ENCODE measurements around the gene KRT71.

Gene KRT71

GRCh38 chr12:52564582-52564981 is 11.6 kb upstream of the KRT71 start:
- H3K36me3 ChIP-seq (ENCODE audit: low read depth): no peaks in the 10 kb centered on the region
- H3K27me3 ChIP-seq (ENCODE audit: insufficient read depth, poor library complexity, severe bottlenecking): no peaks in the 10 kb centered on the region
- H3K9me3 ChIP-seq (ENCODE audit: severe bottlenecking): no peaks in the 10 kb centered on the region
- DNase-seq (ENCODE audit: low spot score): no peak
- H3K4me1 ChIP-seq (ENCODE audit: insufficient read depth, poor library complexity, severe bottlenecking): no peaks in the 10 kb centered on the region
- TF ChIP-seq CTCF (IDR thresholded peaks at IDR 0.05; ENCODE audit: poor library complexity, severe bottlenecking): no peak
- H3K4me3 ChIP-seq (ENCODE audit: severe bottlenecking): no peak overlapping the region
- no peak for ATAC-seq (ENCODE audit: low read depth)
- H3K27ac ChIP-seq (ENCODE audit: poor library complexity, severe bottlenecking): no peak overlapping the region

- DNase-seq (ENCODE audit: low spot score): no peak
- H3K27me3 ChIP-seq (ENCODE audit: insufficient read depth, poor library complexity, severe bottlenecking): no peaks in the 10 kb centered on the region
- H3K27ac ChIP-seq (ENCODE audit: poor library complexity, severe bottlenecking): no peak overlapping the region
- no peak for ATAC-seq (ENCODE audit: low read depth)
- H3K9me3 ChIP-seq (ENCODE audit: severe bottlenecking): no peaks in the 10 kb centered on the region
- no peaks in the 10 kb centered on the region for H3K4me1 ChIP-seq (ENCODE audit: insufficient read depth, poor library complexity, severe bottlenecking)
- peak; percentile 18 for TF ChIP-seq CTCF (IDR thresholded peaks at IDR 0.05; ENCODE audit: poor library complexity, severe bottlenecking)
- H3K4me3 ChIP-seq (ENCODE audit: severe bottlenecking): no peak overlapping the region
- H3K36me3 ChIP-seq (ENCODE audit: low read depth): no peaks in the 10 kb centered on the region
Observed at GRCh38 chr12:52561880-52562449, 9.0 kb upstream of the KRT71 start.

GRCh38 chr12:52559979-52560378 is 7.0 kb upstream of the KRT71 start:
- H3K27ac ChIP-seq (ENCODE audit: poor library complexity, severe bottlenecking): no peak overlapping the region
- H3K4me3 ChIP-seq (ENCODE audit: severe bottlenecking): no peak overlapping the region
- no peak for ATAC-seq (ENCODE audit: low read depth)
- no peaks in the 10 kb centered on the region for H3K9me3 ChIP-seq (ENCODE audit: severe bottlenecking)
- DNase-seq (ENCODE audit: low spot score): no peak
- no peaks in the 10 kb centered on the region for H3K27me3 ChIP-seq (ENCODE audit: insufficient read depth, poor library complexity, severe bottlenecking)
- no peaks in the 10 kb centered on the region for H3K4me1 ChIP-seq (ENCODE audit: insufficient read depth, poor library complexity, severe bottlenecking)
- no peak for TF ChIP-seq CTCF (IDR thresholded peaks at IDR 0.05; ENCODE audit: poor library complexity, severe bottlenecking)
- no peaks in the 10 kb centered on the region for H3K36me3 ChIP-seq (ENCODE audit: low read depth)

GRCh38 chr12:52558781-52559445 is 6.0 kb upstream of the KRT71 start:
- Histone ChIP-seq H3K4me3 (ENCODE audit: severe bottlenecking) (no peak overlapping the region), H3K4me1 (ENCODE audit: insufficient read depth, poor library complexity, severe bottlenecking) (no peaks in the 10 kb centered on the region), H3K27me3 (ENCODE audit: insufficient read depth, poor library complexity, severe bottlenecking) (no peaks in the 10 kb centered on the region), H3K36me3 (ENCODE audit: low read depth) (no peaks in the 10 kb centered on the region), H3K9me3 (ENCODE audit: severe bottlenecking) (no peaks in the 10 kb centered on the region), H3K27ac (ENCODE audit: poor library complexity, severe bottlenecking) (no peak overlapping the region)
- DNase-seq (ENCODE audit: low spot score) (no peak), ATAC-seq (ENCODE audit: low read depth) (no peak)
- TF ChIP-seq CTCF (IDR thresholded peaks at IDR 0.05; ENCODE audit: poor library complexity, severe bottlenecking): no peak

GRCh38 chr12:52557476-52557875 is 4.5 kb upstream of the KRT71 start:
- no peak for DNase-seq (ENCODE audit: low spot score)
- H3K27me3 ChIP-seq (ENCODE audit: insufficient read depth, poor library complexity, severe bottlenecking): no peaks in the 10 kb centered on the region
- no peaks in the 10 kb centered on the region for H3K4me1 ChIP-seq (ENCODE audit: insufficient read depth, poor library complexity, severe bottlenecking)

More at GRCh38 chr12:52557476-52557875, 4.5 kb upstream of the KRT71 start:
- H3K36me3 ChIP-seq (ENCODE audit: low read depth): no peaks in the 10 kb centered on the region
- H3K4me3 ChIP-seq (ENCODE audit: severe bottlenecking): no peak overlapping the region
- ATAC-seq (ENCODE audit: low read depth): no peak
- H3K9me3 ChIP-seq (ENCODE audit: severe bottlenecking): no peaks in the 10 kb centered on the region
- H3K27ac ChIP-seq (ENCODE audit: poor library complexity, severe bottlenecking): no peak overlapping the region
- no peak for TF ChIP-seq CTCF (IDR thresholded peaks at IDR 0.05; ENCODE audit: poor library complexity, severe bottlenecking)
